22Rv1 (cell line): Measurements from ENCODE around the gene OGG1.

Experiments
- ZFX ChIP-seq: fragments of 450-650 bp; IDR thresholded peaks from 2 replicates; pipeline ENCODE4 v1.6.1; 2017; ENCODE audit warnings: antibody characterized with exemption, borderline replicate concordance
- TF ChIP-seq, protein P1 (sequence below): fragments of 450-650 bp; IDR thresholded peaks from 2 replicates; pipeline ENCODE4 v1.5.1; 2017; ENCODE audit warnings: mild to moderate bottlenecking

DNA sequence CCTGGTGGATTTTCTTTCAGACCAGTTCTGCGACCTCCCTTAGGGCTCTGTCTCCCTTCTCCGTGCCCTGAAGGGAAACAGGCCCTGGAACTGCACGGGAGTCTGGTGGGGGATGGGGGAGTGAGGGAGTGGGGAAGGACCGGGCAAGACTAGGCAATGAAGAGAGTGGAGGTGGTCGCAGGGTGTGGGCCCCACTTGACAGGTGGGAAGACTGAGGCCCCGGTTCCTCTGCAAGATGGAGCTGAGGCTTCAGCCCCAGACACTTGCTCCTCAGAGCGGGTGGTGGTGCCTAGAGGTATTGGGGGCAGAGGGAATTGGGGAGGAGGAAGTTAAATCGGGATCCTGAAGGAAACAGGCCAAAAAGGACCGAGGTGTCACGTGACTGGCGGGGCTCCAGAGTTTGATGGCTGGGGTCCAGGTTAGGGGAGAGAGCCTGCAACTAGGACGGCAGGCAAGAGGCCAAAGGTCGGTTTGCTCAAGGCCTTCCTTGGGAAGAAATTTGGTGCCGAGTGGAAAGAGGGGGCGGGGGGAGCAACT, 20.6 kb downstream of the OGG1 start:
- TF ChIP-seq, protein P1, sequence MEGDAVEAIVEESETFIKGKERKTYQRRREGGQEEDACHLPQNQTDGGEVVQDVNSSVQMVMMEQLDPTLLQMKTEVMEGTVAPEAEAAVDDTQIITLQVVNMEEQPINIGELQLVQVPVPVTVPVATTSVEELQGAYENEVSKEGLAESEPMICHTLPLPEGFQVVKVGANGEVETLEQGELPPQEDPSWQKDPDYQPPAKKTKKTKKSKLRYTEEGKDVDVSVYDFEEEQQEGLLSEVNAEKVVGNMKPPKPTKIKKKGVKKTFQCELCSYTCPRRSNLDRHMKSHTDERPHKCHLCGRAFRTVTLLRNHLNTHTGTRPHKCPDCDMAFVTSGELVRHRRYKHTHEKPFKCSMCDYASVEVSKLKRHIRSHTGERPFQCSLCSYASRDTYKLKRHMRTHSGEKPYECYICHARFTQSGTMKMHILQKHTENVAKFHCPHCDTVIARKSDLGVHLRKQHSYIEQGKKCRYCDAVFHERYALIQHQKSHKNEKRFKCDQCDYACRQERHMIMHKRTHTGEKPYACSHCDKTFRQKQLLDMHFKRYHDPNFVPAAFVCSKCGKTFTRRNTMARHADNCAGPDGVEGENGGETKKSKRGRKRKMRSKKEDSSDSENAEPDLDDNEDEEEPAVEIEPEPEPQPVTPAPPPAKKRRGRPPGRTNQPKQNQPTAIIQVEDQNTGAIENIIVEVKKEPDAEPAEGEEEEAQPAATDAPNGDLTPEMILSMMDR = no peak
- no peak for TF ChIP-seq ZFX
